Measurements from ENCODE around the gene HADH. TPM values are rescaled to one million over a fixed set of nuclear protein-coding genes. Genes with fewer than 3 reads are reported as not detected.

HADH gene
- total RNA-seq, 1 experiment from 2014 or later = 47.9 TPM

DNA sequence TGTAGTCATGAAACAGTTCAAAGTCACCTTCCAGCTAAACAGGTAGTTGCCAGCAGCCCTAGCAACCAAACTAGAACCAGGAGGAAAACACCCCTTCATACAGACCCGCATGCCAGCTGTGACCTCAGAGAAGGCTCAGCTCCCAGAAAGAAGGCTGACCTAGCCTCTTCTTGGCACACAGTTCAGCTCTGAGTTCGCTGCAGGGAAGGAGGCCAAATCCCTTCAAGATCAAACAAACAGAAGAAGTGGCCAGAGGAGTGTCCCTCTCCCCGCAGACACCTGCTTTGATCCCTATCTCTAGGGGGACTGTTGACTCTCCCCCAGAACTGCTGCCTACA is 56.0 kb downstream of the HADH start:
- TF ChIP-seq, protein P1, sequence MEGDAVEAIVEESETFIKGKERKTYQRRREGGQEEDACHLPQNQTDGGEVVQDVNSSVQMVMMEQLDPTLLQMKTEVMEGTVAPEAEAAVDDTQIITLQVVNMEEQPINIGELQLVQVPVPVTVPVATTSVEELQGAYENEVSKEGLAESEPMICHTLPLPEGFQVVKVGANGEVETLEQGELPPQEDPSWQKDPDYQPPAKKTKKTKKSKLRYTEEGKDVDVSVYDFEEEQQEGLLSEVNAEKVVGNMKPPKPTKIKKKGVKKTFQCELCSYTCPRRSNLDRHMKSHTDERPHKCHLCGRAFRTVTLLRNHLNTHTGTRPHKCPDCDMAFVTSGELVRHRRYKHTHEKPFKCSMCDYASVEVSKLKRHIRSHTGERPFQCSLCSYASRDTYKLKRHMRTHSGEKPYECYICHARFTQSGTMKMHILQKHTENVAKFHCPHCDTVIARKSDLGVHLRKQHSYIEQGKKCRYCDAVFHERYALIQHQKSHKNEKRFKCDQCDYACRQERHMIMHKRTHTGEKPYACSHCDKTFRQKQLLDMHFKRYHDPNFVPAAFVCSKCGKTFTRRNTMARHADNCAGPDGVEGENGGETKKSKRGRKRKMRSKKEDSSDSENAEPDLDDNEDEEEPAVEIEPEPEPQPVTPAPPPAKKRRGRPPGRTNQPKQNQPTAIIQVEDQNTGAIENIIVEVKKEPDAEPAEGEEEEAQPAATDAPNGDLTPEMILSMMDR (IDR thresholded peaks at IDR 0.05; ENCODE audit: unreplicated experiment) = no peak
- no peaks in the 10 kb centered on the region for H3K36me3 Mint-ChIP-seq (ENCODE audit: insufficient read depth, unreplicated experiment)
- BruUV-seq (replicated peaks) = no TSS peak
- H3K4me1 Mint-ChIP-seq (ENCODE audit: low read depth, unreplicated experiment) = no peaks in the 10 kb centered on the region
- CTCF ChIA-PET = no interaction called here
- no peaks in the 10 kb centered on the region for H3K9me3 Mint-ChIP-seq (ENCODE audit: low read depth, unreplicated experiment)
- H3K27ac Mint-ChIP-seq (ENCODE audit: unreplicated experiment) = no peak overlapping the region
- DNase-seq = no peak
- no peaks in the 10 kb centered on the region for H3K27me3 Mint-ChIP-seq (ENCODE audit: unreplicated experiment)
- H3K4me3 Mint-ChIP-seq (ENCODE audit: low read depth, unreplicated experiment) = no peak overlapping the region
- intact Hi-C loops (cut with micrococcal nuclease; ENCODE audit: unreplicated experiment) = no loop called here

DNA sequence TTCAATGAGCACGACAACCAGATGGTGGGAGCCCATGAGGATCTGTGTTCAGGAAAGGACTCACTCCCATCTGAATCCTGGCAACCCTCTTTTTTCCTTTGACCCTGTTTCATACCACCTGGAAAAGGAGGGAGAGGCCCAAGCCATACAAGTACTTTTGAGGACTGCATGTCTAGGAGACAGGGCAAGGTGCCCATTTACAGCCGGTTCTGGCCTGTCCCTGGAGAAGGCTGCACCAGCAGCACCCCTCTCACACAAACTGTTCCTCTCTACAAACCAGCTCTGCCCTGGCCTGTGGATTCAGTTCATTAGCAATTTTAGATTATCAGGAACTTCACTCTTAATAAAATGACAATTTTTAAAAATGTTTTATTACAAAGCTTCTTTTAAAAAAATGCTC is 57.5 kb downstream of the HADH start:
- TF ChIP-seq, protein P1 (IDR thresholded peaks at IDR 0.05; ENCODE audit: unreplicated experiment) = no peak
- Mint-ChIP-seq H3K27ac (ENCODE audit: unreplicated experiment) (no peak overlapping the region), H3K9me3 (ENCODE audit: low read depth, unreplicated experiment) (no peaks in the 10 kb centered on the region), H3K27me3 (ENCODE audit: unreplicated experiment) (no peaks in the 10 kb centered on the region), H3K4me3 (ENCODE audit: low read depth, unreplicated experiment) (no peak overlapping the region), H3K36me3 (ENCODE audit: insufficient read depth, unreplicated experiment) (no peaks in the 10 kb centered on the region), H3K4me1 (ENCODE audit: low read depth, unreplicated experiment) (no peaks in the 10 kb centered on the region)
- no peak for DNase-seq
- CTCF ChIA-PET = no interaction called here
- intact Hi-C loops (cut with micrococcal nuclease; ENCODE audit: unreplicated experiment) = no loop called here
- no TSS peak for BruUV-seq (replicated peaks)

DNA sequence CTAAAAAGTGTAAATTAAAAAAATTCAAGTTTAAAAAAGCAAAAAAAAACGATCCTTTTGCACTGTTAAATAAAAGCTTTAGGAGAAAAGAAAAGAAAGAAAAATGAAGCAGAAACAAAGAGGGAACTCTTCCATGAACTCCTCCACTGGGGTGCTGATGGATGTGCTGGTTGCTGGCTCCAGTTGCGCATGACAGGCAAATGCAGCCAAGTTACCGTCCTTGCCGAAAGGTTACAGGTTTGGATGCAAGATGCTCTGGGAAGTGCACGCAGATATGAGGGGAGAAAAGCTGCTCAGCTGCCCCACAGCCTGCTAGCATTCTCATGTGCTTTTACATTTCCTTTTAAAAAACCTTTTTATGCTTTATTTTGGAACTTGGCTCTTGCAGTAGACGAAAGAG is 58.5 kb downstream of the HADH start:
- TF ChIP-seq, protein P1 (IDR thresholded peaks at IDR 0.05; ENCODE audit: unreplicated experiment) = no peak
- no peak for DNase-seq
- no peaks in the 10 kb centered on the region for H3K27me3 Mint-ChIP-seq (ENCODE audit: unreplicated experiment)
- intact Hi-C loops (cut with micrococcal nuclease; ENCODE audit: unreplicated experiment) = no loop called here
- no peak overlapping the region for H3K4me3 Mint-ChIP-seq (ENCODE audit: low read depth, unreplicated experiment)
- H3K4me1 Mint-ChIP-seq (ENCODE audit: low read depth, unreplicated experiment) = peaks cover under 1% of the 10 kb centered on the region
- no peak overlapping the region for H3K27ac Mint-ChIP-seq (ENCODE audit: unreplicated experiment)
- no peaks in the 10 kb centered on the region for H3K9me3 Mint-ChIP-seq (ENCODE audit: low read depth, unreplicated experiment)
- BruUV-seq (replicated peaks) = no TSS peak
- CTCF ChIA-PET = interaction anchor here (0.6 kb wide), 1 partner anchor 1648 kb away, joined by 3 read pairs; no protein-coding TSS in a partner anchor
- no peaks in the 10 kb centered on the region for H3K36me3 Mint-ChIP-seq (ENCODE audit: insufficient read depth, unreplicated experiment)

DNA sequence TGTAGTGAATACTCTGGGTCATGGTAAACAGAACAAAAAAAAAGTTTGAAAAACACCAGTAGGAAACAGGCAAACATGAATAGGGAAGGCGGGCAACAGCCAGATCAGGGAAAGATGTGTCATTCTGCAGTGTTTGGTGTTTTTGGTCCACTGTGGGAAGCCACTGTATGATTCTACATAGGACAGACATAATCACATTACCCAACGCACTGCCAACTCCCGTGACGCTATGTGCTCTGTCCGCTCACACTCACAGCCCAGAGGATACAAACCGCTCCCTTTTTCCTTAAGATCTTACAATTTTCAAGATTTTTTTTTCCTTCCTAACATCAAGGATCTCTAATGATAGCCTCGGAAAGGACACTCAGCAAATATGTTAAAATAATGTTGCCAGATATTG is 59.3 kb downstream of the HADH start:
- BruUV-seq (replicated peaks) = no TSS peak
- TF ChIP-seq, protein P1 (IDR thresholded peaks at IDR 0.05; ENCODE audit: unreplicated experiment) = no peak
- Mint-ChIP-seq H3K4me1 (ENCODE audit: low read depth, unreplicated experiment) (peaks cover 9% of the 10 kb centered on the region), H3K4me3 (ENCODE audit: low read depth, unreplicated experiment) (no peak overlapping the region), H3K27ac (ENCODE audit: unreplicated experiment) (no peak overlapping the region), H3K36me3 (ENCODE audit: insufficient read depth, unreplicated experiment) (no peaks in the 10 kb centered on the region), H3K27me3 (ENCODE audit: unreplicated experiment) (no peaks in the 10 kb centered on the region), H3K9me3 (ENCODE audit: low read depth, unreplicated experiment) (no peaks in the 10 kb centered on the region)
- CTCF ChIA-PET = interaction anchor here (0.6 kb wide), 1 partner anchor 293 kb away, joined by 3 read pairs; no protein-coding TSS in a partner anchor
- no peak for DNase-seq
- intact Hi-C loops (cut with micrococcal nuclease; ENCODE audit: unreplicated experiment) = no loop called here

All from Calu3 (cell line).